HepG2 (cell line): ENCODE data around the gene R3HDM4. TPM values are rescaled to one million over a fixed set of nuclear protein-coding genes. Genes with fewer than 3 reads are reported as not detected.

Source experiments
- HNF4A ChIP-seq: sonication (generic); formaldehyde crosslinking; IDR thresholded peaks from 2 replicates; pipeline ENCODE4 v1.4.0; 2020; ENCODE audit warnings: missing genetic modification reagents
- LCORL ChIP-seq, 2 experiments: fragments of 450-650 bp in 1 of 2; sonication (generic) in 1 of 2; formaldehyde crosslinking in 1 of 2; IDR thresholded peaks; 2 replicates each; pipeline versions ENCODE4 v1.5.0 to v1.6.1; 2017 to 2020; ENCODE audit warnings: antibody characterized with exemption in 1 of 2, missing genetic modification reagents in 1 of 2
- SAP130 ChIP-seq: IDR thresholded peaks from 2 replicates; pipeline ENCODE4 v1.6.1; 2016; ENCODE audit warnings: low read depth
- TAF1 ChIP-seq: sonication (generic); formaldehyde crosslinking; IDR thresholded peaks from 2 replicates; pipeline ENCODE4 v1.4.0; 2020; ENCODE audit warnings: missing genetic modification reagents
- TBX2 ChIP-seq: sonication (generic); formaldehyde crosslinking; IDR thresholded peaks from 2 replicates; pipeline ENCODE4 v1.5.0; 2020; ENCODE audit warnings: missing genetic modification reagents, mild to moderate bottlenecking, borderline replicate concordance
- ZFAT ChIP-seq: sonication (generic); formaldehyde crosslinking; conservative IDR thresholded peaks from 2 replicates; pipeline ENCODE4 v1.8.1; 2023; ENCODE audit warnings: missing genetic modification reagents, inconsistent platforms
- ZNF10 ChIP-seq: sonication (generic); formaldehyde crosslinking; IDR thresholded peaks from 2 replicates; pipeline ENCODE4 v1.4.0; 2020; ENCODE audit warnings: mild to moderate bottlenecking, low read depth, missing genetic modification reagents, borderline replicate concordance
- ZNF605 ChIP-seq: sonication (generic); formaldehyde crosslinking; IDR thresholded peaks from 2 replicates; pipeline ENCODE4 v1.8.0; 2022; ENCODE audit warnings: mild to moderate bottlenecking, missing genetic modification reagents
- polyA plus RNA-seq, 8 experiments: library from polyadenylated mRNA; depleted of rRNA in 3 of 8; stranded (reverse) in 7 of 8; unstranded in 1 of 8; fragments of >200 nt; fragmentation: Illumina TruSeq in 4 of 8; extraction: Trizol in 4 of 8; gene quantifications; 2 replicates each; pipeline versions ENCODE4 v1.2.1 to v1.2.3, GENCODE V29; 2011 to 2016; ENCODE audit warnings: low read depth in 4 of 8, missing spikeins in 1 of 8, mixed read lengths in 1 of 8; ENCODE audit not compliant: insufficient read depth in 1 of 8
- total RNA-seq, 5 experiments: library from RNA; depleted of rRNA; stranded (reverse); fragments of >200 nt; fragmentation: Illumina TruSeq; extraction: Trizol; gene quantifications; 2 replicates each; pipeline ENCODE4 v1.2.3, GENCODE V29; 2016; ENCODE audit warnings: low read depth in 1 of 5
- TF ChIP-seq, protein P1 (sequence below): sonication (generic); formaldehyde crosslinking; IDR thresholded peaks from 2 replicates; pipeline ENCODE4 v1.4.0; 2020; ENCODE audit warnings: missing genetic modification reagents, borderline replicate concordance
- TF ChIP-seq, protein P2 (sequence below): IDR thresholded peaks from 2 replicates; pipeline ENCODE4 v1.6.1; 2012; ENCODE audit warnings: low read length, improper control_type of control experiment
- TF ChIP-seq, protein P3 (sequence below): sonication (generic); formaldehyde crosslinking; IDR thresholded peaks from 2 replicates; pipeline ENCODE4 v1.4.0; 2020; ENCODE audit warnings: mild to moderate bottlenecking, missing genetic modification reagents
- TF ChIP-seq, protein P4 (sequence below): sonication (generic); IDR thresholded peaks from 2 replicates; pipeline ENCODE4 v1.6.1; 2016; ENCODE audit warnings: low read depth, borderline replicate concordance

The R3HDM4 gene
- total and polyA plus RNA-seq, 2 of the 13 experiments (the other 11 are each of a cell fraction or from before 2014, with no cell fraction given): 26.2 to 26.9 TPM

DNA sequence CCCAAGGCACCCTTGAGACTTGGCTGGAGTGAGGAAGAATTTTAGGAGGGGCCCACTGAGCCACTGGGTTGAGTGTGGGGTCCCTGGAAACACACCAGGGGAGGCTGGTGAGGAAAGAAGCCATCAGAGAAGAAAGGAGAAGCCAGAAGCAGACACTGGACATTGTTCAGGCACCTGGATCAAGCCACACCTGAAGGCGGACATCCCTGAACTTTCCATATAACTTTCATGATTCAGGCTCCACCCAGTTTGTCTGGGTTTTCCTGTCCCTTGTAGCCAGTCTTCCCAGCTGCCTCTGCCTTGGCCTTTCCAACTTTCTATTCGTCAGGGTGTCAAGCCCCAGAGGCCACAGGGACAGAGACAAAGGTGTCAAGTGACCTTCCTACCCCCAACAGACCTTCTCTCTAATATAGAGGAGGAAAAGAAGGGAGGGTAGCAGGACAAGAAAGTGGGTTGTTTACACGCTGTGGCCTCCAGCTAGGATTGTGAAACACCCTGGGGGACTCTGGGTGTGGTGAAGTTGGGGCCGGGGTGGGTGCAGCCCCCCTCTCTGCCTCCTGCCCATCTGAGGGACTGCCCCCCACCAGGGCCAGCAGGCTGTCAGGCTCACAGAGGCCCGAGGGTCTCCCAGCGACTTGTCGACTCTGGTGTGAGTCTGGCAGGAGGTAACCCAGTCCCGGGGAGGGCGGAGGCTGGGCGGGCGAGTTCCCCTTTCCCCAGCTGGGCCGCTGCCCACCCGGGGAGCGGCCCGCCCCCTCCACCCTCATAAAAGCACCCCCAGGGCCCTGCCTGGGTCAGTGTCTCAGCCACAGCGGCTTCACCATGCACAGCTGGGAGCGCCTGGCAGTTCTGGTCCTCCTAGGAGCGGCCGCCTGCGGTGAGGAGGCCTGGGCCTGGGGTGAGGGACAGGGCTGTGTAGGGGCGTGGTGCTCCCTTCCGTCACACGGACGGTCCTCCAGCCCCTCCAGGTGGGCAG, 53.9 kb downstream of the R3HDM4 start, which contains the start of gene CFD (continued):
- TF ChIP-seq, protein P1, sequence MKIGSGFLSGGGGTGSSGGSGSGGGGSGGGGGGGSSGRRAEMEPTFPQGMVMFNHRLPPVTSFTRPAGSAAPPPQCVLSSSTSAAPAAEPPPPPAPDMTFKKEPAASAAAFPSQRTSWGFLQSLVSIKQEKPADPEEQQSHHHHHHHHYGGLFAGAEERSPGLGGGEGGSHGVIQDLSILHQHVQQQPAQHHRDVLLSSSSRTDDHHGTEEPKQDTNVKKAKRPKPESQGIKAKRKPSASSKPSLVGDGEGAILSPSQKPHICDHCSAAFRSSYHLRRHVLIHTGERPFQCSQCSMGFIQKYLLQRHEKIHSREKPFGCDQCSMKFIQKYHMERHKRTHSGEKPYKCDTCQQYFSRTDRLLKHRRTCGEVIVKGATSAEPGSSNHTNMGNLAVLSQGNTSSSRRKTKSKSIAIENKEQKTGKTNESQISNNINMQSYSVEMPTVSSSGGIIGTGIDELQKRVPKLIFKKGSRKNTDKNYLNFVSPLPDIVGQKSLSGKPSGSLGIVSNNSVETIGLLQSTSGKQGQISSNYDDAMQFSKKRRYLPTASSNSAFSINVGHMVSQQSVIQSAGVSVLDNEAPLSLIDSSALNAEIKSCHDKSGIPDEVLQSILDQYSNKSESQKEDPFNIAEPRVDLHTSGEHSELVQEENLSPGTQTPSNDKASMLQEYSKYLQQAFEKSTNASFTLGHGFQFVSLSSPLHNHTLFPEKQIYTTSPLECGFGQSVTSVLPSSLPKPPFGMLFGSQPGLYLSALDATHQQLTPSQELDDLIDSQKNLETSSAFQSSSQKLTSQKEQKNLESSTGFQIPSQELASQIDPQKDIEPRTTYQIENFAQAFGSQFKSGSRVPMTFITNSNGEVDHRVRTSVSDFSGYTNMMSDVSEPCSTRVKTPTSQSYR (CRISPR knock-in tag): 0 out of 2 replicates have a peak, but pooled peaks have one; percentile 16
- TF ChIP-seq, protein P2, sequence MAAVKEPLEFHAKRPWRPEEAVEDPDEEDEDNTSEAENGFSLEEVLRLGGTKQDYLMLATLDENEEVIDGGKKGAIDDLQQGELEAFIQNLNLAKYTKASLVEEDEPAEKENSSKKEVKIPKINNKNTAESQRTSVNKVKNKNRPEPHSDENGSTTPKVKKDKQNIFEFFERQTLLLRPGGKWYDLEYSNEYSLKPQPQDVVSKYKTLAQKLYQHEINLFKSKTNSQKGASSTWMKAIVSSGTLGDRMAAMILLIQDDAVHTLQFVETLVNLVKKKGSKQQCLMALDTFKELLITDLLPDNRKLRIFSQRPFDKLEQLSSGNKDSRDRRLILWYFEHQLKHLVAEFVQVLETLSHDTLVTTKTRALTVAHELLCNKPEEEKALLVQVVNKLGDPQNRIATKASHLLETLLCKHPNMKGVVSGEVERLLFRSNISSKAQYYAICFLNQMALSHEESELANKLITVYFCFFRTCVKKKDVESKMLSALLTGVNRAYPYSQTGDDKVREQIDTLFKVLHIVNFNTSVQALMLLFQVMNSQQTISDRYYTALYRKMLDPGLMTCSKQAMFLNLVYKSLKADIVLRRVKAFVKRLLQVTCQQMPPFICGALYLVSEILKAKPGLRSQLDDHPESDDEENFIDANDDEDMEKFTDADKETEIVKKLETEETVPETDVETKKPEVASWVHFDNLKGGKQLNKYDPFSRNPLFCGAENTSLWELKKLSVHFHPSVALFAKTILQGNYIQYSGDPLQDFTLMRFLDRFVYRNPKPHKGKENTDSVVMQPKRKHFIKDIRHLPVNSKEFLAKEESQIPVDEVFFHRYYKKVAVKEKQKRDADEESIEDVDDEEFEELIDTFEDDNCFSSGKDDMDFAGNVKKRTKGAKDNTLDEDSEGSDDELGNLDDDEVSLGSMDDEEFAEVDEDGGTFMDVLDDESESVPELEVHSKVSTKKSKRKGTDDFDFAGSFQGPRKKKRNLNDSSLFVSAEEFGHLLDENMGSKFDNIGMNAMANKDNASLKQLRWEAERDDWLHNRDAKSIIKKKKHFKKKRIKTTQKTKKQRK: no peak
- TF ChIP-seq, protein P3, sequence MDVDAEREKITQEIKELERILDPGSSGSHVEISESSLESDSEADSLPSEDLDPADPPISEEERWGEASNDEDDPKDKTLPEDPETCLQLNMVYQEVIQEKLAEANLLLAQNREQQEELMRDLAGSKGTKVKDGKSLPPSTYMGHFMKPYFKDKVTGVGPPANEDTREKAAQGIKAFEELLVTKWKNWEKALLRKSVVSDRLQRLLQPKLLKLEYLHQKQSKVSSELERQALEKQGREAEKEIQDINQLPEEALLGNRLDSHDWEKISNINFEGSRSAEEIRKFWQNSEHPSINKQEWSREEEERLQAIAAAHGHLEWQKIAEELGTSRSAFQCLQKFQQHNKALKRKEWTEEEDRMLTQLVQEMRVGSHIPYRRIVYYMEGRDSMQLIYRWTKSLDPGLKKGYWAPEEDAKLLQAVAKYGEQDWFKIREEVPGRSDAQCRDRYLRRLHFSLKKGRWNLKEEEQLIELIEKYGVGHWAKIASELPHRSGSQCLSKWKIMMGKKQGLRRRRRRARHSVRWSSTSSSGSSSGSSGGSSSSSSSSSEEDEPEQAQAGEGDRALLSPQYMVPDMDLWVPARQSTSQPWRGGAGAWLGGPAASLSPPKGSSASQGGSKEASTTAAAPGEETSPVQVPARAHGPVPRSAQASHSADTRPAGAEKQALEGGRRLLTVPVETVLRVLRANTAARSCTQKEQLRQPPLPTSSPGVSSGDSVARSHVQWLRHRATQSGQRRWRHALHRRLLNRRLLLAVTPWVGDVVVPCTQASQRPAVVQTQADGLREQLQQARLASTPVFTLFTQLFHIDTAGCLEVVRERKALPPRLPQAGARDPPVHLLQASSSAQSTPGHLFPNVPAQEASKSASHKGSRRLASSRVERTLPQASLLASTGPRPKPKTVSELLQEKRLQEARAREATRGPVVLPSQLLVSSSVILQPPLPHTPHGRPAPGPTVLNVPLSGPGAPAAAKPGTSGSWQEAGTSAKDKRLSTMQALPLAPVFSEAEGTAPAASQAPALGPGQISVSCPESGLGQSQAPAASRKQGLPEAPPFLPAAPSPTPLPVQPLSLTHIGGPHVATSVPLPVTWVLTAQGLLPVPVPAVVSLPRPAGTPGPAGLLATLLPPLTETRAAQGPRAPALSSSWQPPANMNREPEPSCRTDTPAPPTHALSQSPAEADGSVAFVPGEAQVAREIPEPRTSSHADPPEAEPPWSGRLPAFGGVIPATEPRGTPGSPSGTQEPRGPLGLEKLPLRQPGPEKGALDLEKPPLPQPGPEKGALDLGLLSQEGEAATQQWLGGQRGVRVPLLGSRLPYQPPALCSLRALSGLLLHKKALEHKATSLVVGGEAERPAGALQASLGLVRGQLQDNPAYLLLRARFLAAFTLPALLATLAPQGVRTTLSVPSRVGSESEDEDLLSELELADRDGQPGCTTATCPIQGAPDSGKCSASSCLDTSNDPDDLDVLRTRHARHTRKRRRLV (CRISPR knock-in tag): no peak
- 0 out of 2 replicates have a peak, but pooled peaks have one; percentile 16 for TF ChIP-seq TAF1 (CRISPR knock-in tag)
- TF ChIP-seq, protein P4, sequence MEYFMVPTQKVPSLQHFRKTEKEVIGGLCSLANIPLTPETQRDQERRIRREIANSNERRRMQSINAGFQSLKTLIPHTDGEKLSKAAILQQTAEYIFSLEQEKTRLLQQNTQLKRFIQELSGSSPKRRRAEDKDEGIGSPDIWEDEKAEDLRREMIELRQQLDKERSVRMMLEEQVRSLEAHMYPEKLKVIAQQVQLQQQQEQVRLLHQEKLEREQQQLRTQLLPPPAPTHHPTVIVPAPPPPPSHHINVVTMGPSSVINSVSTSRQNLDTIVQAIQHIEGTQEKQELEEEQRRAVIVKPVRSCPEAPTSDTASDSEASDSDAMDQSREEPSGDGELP: 0 out of 2 replicates have a peak, but pooled peaks have one; percentile 32
- no peak for TF ChIP-seq LCORL (IDR thresholded peaks at IDR 0.05)
- TF ChIP-seq LCORL (CRISPR knock-in tag; IDR thresholded peaks at IDR 0.05): 0 out of 2 replicates have a peak, but pooled peaks have one; percentile 27
- TF ChIP-seq ZNF10 (CRISPR knock-in tag): no peak
- TF ChIP-seq ZNF605: 0 out of 2 replicates have a peak, but pooled peaks have one; percentile 23
- peak; percentile 41 for TF ChIP-seq SAP130 (CRISPR knock-in tag)
- no peak for TF ChIP-seq HNF4A (CRISPR knock-in tag)
- TF ChIP-seq TBX2 (CRISPR knock-in tag): peak; percentile 50; the same call in 1 of the 2 replicates
- TF ChIP-seq ZFAT: no peak
